Measurements from ENCODE around the gene SNX17. TPM values are rescaled to one million over a fixed set of nuclear protein-coding genes. Genes with fewer than 3 reads are reported as not detected.

The SNX17 gene
- total and polyA plus RNA-seq, 2 of the 13 experiments (the other 11 are each of a cell fraction or from before 2014, with no cell fraction given), result 75.0 to 109 TPM

DNA sequence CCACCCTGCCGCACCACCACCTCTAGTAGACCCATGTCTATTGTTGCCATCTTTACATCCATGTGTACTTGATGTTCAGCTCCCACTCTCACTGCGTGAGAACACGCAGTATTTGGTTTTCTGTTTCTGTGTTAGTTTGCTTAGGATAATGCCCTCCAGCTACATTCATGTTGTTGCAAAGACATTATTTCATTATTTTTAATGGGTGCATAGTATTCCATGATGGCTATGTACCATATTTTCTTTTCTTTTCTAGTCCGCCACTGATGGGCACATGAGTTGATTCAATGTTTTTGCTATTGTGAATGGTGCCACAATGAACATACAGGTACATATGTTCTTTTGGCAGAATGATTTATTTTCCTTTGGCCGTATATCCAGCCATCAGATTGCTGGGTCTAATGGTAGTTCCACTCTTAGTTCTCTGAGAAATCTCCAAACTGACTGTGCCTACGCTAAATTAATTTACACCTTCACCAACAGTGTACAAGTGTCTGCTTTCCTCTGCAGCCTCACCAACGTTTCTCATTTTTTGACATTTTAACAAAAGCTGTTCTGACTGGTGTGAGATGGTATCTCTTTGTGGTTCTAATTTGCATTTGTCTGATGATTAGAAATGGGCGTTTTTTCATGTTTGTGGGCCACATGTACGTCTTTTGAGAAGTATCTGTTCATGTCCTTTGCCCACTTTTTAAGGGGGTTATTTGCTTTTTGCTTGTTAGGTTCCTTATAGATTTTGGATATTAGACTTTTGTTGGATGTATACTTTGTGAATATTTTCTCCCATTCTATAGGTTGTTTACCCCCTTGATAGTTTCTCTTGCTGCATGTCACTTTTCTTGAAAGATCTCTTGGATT lies 20.6 kb downstream of the SNX17 start:
- in situ Hi-C loops (cut with HindIII; ENCODE audit: extremely low pct_ligation_motif_present, low pct_unique_long_range_greater_than_20kb), result no loop called here
- no TSS peak for BruUV-seq (replicated peaks)
- Histone ChIP-seq H3K9me3 (ENCODE audit: low read length) (no peaks in the 10 kb centered on the region), H2AFZ (ENCODE audit: low read length) (no peak overlapping the region), H3K79me2 (ENCODE audit: insufficient read depth, low read length) (peaks cover 57% of the 10 kb centered on the region), H4K20me1 (ENCODE audit: insufficient read depth, low read length) (no peaks in the 10 kb centered on the region), H3K4me2 (ENCODE audit: low read depth, low read length) (no peak overlapping the region), H3K4me3 (replicated peaks in 1 of 3; ENCODE audit: insufficient read depth in 1 of 3, low read depth in 2 of 3, low read length in 3 of 3) (no peak overlapping the region), H3K9ac (ENCODE audit: insufficient read depth, low read depth, low read length) (no peak overlapping the region), H3K36me3 (replicated peaks in 1 of 2; ENCODE audit: control insufficient read depth in 1 of 2, insufficient read depth in 2 of 2, low read length in 2 of 2) (peaks cover 5 to 36% of the 10 kb centered on the region in 2 experiments), H3K27ac (ENCODE audit: extremely low read length, insufficient read depth, low read length) (no peak overlapping the region), H3K27me3 (ENCODE audit: control insufficient read depth in 1 of 2, insufficient read depth in 2 of 2, low read length in 2 of 2) (no peaks in the 10 kb centered on the region), H3K4me1 (ENCODE audit: insufficient read depth, low read length) (no peaks in the 10 kb centered on the region)
- intact Hi-C loops (cut with micrococcal nuclease; ENCODE audit: unreplicated experiment), result no loop called here
- CTCF ChIA-PET (ENCODE audit: low intra/inter-chr PET ratio, low total read pairs), result no interaction called here
- DNase-seq (ENCODE audit: low spot score), result no peak
- FAIRE-seq, result no peak
- TF ChIP-seq ZNF431 (CRISPR knock-in tag; IDR thresholded peaks at IDR 0.05; ENCODE audit: borderline replicate concordance, low read depth) (no peak), ZNF75D (CRISPR knock-in tag; IDR thresholded peaks at IDR 0.05; ENCODE audit: borderline replicate concordance) (no peak), ZNF253 (CRISPR knock-in tag; IDR thresholded peaks at IDR 0.05; ENCODE audit: borderline replicate concordance) (no peak), PPARG (CRISPR knock-in tag; conservative IDR thresholded peaks at IDR 0.05) (no peak), PITX1 (CRISPR knock-in tag; IDR thresholded peaks at IDR 0.05) (no peak)
- TF ChIP-seq, protein P1, sequence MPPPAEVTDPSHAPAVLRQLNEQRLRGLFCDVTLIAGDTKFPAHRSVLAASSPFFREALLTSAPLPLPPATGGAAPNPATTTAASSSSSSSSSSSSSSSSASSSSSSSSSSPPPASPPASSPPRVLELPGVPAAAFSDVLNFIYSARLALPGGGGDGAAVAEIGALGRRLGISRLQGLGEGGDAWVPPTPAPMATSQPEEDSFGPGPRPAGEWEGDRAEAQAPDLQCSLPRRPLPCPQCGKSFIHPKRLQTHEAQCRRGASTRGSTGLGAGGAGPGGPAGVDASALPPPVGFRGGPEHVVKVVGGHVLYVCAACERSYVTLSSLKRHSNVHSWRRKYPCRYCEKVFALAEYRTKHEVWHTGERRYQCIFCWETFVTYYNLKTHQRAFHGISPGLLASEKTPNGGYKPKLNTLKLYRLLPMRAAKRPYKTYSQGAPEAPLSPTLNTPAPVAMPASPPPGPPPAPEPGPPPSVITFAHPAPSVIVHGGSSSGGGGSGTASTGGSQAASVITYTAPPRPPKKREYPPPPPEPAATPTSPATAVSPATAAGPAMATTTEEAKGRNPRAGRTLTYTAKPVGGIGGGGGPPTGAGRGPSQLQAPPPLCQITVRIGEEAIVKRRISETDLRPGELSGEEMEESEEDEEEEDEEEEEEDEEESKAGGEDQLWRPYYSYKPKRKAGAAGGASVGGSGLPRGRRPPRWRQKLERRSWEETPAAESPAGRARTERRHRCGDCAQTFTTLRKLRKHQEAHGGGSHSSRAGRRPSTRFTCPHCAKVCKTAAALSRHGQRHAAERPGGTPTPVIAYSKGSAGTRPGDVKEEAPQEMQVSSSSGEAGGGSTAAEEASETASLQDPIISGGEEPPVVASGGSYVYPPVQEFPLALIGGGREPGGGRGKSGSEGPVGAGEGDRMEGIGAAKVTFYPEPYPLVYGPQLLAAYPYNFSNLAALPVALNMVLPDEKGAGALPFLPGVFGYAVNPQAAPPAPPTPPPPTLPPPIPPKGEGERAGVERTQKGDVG (CRISPR knock-in tag; IDR thresholded peaks at IDR 0.05; ENCODE audit: borderline replicate concordance), result no peak
- ATAC-seq, result no peak
- POLR2A ChIA-PET, result no interaction called here
- 97% methylated on average over 9 of the region's 9 CpGs for WGBS (ENCODE audit: low lambda C conversion rate)

Measured in HepG2 (cell line).